Nucleus accumbens (tissue), 56 donors: ENCODE measurements around the gene OR52I2.

Source experiments
- DNase-seq, 56 donors: peaks; one replicate each; lab custom pipeline; 2025; lab: John Stamatoyannopoulos, UW

The OR52I2 gene

DNA sequence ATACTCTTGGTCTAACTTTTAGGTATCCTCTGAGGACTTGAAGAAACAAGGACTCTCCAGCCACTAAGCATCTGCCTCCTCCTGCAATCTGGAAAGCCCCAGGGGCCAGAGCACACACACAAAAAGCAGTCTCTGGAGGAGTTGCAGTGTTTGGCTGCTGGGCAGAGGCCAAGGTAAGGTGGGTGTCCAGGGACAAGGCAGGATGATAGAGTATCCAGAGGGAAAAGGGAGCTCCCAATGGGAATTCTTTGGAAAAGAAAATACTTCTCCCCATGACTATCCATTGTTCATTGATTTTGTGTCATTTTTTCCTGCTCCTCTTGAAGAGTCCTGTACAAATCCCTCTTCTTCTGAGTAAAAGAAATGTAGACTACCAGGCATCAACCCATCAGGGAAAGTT lies at the start of gene OR52I2:
OR52I2 (plus strand) TSS at position 301 of the 400 bp plus-strand sequence.
- no peak for DNase-seq

DNA sequence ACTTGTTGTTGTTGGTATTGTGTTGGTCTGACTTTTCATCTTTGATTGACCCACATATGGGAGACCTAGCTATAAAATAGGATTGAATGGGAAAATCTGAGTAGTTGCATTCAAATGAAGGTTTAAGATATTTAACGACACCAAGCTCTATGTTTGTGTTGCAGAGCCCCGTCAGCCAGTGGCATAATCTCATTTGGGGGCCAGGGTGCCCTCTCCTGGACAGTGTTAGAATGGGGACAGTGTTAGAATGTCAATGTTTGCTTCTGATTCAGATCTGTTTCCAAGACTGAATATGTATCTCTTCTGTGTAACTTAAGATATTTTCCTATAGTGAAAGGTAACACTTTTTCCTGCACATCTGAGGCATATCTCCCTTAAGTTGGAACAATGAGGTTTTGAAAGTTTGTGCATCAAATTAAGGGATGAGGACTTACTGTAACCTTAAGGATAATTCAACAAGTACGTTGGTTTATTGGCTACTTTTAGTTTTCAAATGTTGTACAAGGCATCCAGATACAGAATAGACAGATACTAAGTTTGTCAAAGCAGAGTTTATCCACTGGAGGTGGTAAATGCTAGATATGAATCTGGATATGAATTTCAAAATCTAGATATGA lies 41.8 kb upstream of the OR52I2 start:
- peak in 28 of 56 donors; percentile 0 to 72 (median 13) for DNase-seq

DNA sequence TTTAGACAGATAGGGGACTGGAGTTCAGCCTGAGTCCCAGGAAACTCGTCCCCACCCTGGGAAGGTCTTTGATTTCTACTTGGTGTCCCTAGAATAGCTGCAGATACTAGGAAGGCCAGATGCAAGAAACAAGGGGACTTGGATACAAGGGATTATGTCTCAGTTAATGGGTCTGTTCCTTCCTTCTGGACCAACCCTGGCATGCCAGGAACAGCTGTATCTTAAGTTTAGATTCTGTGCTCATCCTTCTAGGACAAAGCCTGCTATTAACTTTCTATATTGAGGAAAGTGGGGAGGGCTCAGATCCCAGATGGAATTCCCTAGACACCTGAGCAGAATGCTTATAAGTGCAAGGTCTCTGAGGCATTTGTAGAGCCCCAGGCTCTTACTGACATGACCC lies 40.5 kb upstream of the OR52I2 start:
- no peak for DNase-seq

DNA sequence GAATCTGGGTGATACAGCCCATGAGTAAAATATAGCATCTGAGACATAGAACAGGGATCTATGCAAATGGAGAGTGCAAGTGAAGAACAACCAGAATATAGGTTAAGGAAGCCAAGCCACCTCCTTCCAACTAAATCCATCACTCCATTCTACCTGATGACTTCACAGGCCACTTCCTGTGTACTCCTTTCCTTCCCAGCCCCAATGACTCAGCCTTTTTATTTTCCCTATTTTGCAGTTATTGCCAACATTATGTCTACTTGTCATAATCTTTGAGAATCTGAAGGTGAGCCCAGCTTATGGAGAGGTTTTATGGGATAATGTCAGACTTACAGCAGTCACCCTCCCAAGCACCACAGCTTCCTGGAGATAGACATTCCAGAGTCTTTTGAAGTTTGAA lies 38.0 kb upstream of the OR52I2 start:
- no peak for DNase-seq

DNA sequence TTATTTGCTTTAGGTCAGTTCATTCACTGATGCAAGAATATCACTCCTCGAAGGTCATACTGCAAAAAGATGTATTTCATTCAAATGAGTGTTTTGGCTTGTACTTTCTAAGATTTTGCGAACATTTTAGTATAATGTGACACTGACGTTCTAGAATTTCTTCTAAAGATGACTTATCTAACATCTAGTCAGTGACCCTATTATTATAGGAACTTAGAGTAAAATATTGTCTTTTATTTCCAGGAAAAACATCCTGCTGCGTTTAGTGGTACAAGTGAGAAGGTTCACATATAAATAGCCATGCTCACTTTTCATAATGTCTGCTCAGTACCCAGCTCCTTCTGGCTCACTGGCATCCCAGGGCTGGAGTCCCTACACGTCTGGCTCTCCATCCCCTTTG lies 36.7 kb upstream of the OR52I2 start, which contains the start of gene OR52M1:
OR52M1 (plus strand) TSS at position 301 of the 400 bp plus-strand sequence; CDS start at position 301, 0 bp downstream.
- no peak for DNase-seq

DNA sequence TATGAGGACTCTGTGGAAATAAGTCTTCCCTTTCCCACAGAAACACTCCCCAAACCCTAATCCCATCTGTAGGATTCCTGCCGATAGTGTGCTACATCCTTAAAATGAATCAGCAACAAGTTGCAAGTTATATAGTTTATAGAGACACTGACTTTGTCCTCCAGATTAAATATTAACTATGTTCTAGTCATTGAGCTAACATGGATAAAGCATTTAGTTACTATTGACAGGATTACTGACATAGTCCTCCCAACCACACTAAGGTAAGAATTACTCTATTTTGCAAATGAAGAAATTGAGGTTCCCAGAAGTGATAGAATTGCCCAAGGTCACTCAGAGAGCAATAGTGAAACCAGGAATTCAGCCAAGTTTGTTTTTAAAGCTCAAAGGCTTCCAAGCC lies 34.7 kb upstream of the OR52I2 start:
- DNase-seq: no peak

DNA sequence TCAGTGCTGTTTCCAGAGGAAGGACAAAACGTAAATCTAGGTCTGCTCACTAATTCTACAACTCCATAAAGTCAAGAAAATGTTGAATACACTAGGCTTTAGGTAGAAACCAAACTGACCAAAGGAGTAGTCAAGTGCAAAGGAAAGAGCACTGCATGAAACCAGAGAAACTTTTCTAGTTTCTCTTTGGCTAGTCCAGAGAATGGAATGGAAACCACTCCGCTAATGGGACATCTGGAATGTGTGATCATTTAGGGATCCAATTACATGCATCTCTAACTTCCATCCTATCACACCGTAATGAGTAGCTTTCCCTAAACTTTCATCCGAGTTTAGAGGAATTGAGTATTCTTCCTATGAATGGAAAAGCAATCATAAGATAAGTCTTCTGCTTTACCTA lies 34.1 kb upstream of the OR52I2 start:
- DNase-seq: no peak

DNA sequence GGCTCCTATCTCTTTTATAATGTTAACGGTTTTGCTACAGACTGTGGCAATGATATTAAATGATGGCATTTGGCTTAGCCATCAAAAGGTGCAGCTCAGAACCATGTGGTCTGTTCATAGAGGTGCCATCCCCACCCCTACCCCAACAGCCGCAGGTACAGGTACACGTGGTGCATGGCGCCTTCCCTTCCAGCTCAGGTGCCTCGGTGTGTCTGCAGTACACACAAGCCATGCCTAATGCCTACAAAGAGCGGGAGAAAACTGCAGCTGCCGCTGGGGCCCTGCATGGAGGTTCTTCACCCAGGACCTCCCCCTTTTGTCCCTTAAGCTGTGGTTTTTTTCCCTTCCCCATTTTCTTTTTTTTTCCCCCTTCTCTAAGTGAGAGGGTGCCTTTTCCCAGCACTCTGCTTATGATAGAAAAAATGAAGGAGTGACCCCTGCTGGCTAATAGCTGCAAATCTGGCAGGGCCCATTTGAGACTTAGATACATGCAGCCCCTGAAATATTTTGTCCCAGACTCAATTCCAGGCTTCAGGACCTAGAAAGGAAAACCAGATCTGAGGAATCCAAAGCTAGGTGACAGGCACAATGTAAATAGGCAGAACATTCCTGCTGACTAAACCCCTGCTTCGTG lies 30.1 kb upstream of the OR52I2 start:
- peak in 1 of 56 donors; percentile 23 for DNase-seq

DNA sequence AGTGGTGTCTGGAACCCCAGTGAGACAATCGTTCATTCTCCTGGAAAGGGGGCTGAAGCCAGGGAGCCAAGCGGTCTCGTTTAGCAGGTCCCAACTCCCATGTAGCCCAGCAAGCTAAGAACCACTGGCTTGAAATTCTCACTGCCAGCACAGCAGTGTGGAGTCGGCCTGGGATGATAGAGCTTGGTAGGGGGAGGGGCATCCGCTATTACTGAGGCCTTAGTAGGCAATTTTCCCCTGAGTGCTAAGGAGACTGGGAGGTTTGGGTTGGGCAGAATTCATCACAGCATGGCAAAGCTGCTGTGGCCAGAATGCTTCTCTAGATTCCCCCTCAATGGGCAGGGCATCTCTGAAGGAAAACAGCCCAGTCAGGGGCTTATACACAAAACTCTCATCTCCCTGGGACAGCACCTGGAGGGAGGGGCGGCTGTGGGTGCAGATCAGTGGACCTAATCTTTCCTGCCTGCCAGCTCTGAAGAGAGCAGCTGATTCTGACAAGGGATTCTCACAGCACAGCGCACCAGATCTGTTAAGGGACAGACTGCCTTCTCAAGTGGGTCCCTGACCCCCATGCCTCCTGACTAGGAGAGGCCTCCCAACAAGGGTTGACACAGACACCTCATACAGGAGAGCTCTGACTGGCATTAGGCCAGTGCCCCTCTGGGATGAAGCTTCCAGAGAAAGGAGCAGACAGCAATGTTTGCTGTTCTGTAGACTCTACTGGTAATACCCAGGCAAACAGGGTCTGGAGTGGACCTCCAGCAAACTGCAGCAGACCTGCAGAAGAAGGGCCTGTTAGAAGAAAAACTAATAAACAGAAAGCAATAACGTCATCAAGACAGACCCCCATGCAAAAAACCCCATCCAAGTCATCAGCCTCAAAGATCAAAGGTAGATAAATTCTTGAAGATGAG lies 21.8 kb upstream of the OR52I2 start:
- DNase-seq: no peak

DNA sequence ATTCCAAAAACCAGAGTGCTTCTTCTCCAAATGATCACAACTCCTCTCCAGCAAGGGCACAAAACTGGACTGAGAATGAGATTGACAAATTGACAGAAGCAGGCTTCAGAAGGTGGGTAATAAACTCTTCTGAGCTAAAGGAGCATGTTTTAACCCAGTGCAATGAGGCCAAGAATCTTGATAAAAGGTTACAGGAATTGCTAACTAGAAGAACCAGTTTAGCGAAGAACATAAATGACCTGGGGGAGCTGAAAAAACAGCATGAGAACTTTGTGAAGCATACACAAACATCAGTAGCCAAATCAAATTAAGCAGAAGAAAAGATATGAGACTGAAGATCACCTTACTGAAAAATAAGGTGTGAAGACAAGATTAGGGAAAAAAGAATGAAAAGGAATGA lies 21.1 kb upstream of the OR52I2 start:
- DNase-seq: no peak

DNA sequence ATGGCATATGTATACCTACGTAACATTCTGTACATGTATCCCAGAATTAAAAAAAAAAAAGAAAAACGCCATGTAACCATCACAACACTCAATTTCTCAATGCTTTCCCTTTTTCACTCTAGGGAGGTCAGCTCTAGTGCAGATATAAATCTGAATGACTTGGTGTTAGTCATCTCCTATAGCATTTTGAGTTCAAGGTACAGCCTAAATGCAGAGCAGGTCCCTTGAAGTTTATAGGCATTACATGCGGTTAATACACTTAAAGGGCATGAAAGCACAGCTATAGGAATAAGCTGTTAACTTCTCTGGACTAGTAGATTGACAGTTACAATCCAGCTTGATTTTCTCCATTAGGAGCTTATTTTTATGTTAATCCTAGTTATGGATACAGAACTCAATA lies 16.2 kb upstream of the OR52I2 start:
- DNase-seq: no peak

DNA sequence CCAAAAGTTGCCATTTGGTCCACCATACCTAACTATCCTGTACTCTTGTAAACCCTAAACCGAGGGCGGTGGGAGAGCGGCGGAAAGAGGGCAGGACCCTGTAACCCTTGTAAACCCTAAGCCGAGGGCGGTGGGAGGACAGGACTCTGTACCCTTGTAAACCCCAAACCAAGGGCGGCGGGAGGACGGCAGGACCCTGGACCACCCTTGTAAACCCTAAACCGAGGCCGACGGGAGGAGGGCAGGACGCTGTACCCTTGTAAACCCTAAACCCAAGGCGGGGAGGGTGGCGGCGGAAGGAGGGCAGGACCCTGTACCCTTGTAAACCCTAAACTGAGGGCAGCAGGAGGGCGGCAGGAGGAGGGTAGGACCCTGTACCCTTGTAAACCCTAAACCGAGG lies 12.5 kb upstream of the OR52I2 start:
- no peak for DNase-seq

DNA sequence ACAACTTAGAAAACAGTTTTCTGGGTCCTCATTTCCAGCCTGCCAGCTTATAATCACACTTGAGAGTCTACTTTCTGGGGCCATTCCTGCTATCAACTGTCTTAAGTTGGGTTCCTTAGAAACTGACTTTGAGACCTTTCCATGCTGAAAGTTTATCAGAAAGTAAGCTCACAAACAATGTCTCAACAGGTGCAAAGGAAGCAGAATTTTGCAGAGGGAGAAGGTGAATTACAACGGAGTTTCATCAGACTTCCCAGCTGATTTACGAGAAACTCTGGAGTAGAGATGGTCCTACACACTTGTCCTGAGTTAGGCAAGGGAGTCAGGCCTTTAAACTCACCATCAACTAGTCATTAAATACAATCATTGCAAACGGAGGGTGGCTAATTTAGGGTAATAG lies 4.7 kb upstream of the OR52I2 start:
- no peak for DNase-seq

DNA sequence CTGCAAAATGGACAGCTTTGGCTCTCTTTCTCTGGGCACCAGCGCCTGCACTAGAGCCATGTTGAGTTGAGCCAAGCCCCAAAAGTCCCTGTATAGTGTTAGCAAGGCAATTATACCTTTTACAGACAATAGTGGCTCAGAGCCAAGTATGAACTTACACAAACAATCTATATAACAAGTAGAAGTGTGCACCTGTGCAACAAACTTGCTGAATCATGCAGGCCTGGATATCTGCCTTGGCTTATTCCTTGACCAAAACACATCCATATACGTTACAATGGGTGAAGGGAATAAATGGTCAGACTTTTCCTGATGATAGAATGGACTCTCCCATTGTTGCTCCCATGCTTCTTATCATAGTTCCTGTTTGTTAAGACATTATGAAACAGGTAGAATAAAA lies 3.8 kb upstream of the OR52I2 start:
- no peak for DNase-seq

DNA sequence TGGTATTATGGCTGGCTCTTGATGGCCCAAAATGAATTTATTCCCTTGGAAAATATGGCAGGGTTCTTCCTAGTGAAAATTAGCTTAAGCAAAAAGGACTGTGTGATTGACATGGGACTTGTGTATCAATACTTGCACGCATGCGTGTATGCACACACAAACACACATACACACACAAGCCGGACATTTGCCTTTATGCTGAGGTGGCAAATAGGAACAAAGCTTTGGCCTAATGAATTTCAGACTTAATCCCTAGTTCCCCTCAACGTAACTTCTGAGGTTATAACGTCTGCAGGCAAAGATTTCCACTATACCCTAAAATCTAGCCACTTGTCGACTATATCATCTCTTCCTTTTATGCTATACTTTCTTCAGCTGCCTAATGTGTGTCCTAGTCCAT lies 2.9 kb upstream of the OR52I2 start:
- no peak for DNase-seq

DNA sequence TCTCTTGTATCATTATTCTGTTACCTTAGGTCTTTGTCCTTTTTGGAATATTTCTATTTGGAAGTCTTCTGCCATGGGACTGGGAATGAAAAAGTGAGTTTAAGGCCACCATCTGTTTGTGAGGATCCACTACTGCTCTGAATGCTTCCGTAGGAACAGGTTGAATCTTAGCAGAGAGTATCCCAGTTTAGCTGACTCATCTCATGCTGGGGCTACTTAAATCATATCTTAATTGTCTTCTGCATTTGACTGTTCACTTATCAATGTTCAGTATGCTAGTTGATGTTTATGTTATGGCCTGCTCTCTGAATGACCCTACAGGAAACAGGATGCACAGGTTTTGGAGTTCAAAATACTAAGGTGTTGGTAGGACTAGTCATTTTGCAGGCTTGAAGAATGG lies 1.4 kb upstream of the OR52I2 start:
- no peak for DNase-seq

DNA sequence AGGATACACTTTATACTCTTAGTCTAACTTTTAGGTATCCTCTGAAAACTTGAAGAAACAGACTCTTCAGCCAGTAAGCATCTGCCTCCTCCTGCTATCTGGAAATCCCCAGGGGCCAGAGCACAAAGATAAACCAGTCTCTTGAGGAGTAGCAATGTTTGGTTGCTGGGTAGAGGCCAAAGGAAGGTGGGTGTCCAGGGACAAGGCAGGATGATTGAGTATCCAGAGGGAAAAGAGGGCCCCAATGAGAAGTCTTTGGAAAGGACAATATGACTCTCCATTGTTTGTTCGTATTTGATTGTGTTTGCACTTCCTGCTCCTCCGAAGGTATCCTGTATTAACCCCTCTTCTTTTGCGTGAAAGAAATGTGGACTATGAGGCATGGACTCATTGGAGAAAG lies 7.5 kb downstream of the OR52I2 start:
- no peak for DNase-seq

DNA sequence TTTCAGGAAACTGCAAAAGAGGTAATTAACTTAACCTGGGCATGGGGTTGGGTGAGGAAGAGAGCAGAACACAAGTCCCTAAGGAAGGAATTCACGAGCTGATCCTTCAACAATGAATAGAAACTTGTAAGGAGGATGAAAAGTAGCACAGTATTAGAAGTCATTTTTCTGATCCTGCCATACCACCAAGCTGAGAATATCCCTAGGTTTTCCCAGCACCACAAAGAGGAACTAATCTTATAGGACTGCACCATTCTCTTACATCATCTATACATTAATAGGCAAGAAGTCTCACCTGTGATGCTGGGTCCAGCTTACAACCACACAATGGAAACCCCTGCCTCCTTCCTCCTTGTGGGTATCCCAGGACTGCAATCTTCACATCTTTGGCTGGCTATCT lies 12.2 kb downstream of the OR52I2 start, which contains the start of gene OR52I1:
OR52I1 (plus strand) TSS at position 301 of the 400 bp plus-strand sequence; CDS start at position 301, 0 bp downstream.
- DNase-seq: no peak

DNA sequence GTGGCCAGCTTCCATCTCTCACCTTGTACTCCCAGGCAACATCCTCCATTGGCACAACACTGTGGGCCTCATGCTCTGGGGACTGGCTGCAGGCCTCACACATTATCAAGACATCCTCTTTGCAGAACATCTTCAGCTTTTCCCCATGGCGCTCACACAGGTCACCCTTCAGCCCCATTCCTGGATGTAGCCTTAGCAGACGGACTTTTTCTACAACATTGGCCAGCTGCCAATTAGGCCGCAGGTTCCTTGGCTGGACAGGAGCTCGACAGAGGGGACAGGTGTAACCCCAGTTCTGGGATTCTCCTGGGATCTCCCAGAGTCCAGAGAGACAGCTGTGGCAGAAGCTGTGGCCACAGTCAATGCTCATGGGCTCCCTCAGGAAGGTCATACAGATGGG lies 23.5 kb downstream of the OR52I2 start:
- no peak for DNase-seq

DNA sequence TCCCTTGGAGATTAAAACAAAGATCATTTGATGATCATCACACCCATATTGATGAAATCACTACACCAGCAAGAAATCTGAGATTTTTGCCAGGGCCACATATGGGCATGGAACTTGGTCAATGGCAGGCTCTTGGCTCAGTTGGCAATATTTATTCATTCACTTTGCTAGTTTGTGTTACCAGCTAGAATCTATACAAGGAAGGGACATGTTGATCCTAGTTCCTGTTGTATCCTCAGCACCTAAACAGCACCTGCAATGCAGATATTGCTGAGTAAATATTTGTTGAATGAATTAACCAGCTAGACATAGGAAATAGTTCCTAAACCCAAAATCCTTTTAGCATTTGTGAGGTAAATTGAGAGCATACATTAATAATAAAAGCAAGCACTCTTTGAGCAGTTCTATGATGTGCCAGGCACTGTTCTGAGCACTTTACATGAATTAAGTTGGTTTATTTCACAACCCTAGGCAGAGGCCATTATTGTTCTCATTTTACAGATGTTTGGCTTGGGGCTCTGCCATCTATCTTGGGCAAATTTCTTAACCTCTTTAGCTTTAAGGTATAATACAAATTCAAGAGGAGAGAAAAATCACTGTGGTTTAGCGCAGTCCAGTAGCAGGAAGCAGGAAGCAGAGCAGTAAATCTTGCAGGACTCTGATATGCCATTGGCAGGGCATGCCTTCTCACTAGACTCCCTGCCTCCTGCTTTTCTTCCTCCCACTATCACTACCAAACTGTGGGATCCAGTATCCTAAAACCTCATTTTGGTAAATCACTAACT lies 24.9 kb downstream of the OR52I2 start:
- no peak for DNase-seq

DNA sequence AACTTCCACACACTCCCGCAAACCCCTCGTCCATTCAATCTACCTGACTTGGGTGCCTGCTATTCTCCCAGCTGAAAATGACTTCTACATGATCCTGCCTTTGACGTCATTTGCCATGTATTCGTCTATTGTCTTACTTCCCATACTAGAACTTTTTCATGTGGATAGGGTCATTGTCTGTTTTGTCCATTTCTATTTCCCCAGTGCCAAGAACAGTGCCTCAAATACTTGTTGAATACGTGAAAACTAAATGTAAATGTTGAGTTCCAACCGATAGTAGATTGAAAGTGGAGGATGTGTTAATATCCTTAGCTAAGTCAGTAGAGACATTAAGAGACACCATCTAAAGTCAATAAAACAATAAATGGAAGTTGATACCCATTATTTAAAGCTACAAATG lies 25.6 kb downstream of the OR52I2 start:
- DNase-seq: no peak
